ENCODE data around the gene TGFBR2.

- TF ChIP-seq, protein P1, sequence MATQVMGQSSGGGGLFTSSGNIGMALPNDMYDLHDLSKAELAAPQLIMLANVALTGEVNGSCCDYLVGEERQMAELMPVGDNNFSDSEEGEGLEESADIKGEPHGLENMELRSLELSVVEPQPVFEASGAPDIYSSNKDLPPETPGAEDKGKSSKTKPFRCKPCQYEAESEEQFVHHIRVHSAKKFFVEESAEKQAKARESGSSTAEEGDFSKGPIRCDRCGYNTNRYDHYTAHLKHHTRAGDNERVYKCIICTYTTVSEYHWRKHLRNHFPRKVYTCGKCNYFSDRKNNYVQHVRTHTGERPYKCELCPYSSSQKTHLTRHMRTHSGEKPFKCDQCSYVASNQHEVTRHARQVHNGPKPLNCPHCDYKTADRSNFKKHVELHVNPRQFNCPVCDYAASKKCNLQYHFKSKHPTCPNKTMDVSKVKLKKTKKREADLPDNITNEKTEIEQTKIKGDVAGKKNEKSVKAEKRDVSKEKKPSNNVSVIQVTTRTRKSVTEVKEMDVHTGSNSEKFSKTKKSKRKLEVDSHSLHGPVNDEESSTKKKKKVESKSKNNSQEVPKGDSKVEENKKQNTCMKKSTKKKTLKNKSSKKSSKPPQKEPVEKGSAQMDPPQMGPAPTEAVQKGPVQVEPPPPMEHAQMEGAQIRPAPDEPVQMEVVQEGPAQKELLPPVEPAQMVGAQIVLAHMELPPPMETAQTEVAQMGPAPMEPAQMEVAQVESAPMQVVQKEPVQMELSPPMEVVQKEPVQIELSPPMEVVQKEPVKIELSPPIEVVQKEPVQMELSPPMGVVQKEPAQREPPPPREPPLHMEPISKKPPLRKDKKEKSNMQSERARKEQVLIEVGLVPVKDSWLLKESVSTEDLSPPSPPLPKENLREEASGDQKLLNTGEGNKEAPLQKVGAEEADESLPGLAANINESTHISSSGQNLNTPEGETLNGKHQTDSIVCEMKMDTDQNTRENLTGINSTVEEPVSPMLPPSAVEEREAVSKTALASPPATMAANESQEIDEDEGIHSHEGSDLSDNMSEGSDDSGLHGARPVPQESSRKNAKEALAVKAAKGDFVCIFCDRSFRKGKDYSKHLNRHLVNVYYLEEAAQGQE (IDR thresholded peaks at IDR 0.05; ENCODE audit: insufficient read depth in 1 of 2, low read depth in 2 of 2, low read length in 2 of 2) = no peak
- TF ChIP-seq TAF1 (IDR thresholded peaks at IDR 0.05; ENCODE audit: borderline replicate concordance, insufficient read depth, low read length) (no peak), SIN3A (IDR thresholded peaks at IDR 0.05; ENCODE audit: borderline replicate concordance, insufficient read depth, low read length) (no peak)
These were observed 28.6 kb downstream of the TGFBR2 start for GRCh38 chr3:30634761-30635735.

All from PFSK-1 (cell line).